Mucosa of rectum (tissue), 2 donors: Measurements from ENCODE around the gene HPCAL1.

Source experiments
- H3K27ac ChIP-seq, 2 donors: one replicate each; pipeline ENCODE4 v1.7.0; 2013; ENCODE audit warnings: inconsistent platforms in 2 of 2, low read depth in 2 of 2, low read length in 2 of 2
- H3K27me3 ChIP-seq, 2 donors: one replicate each; pipeline ENCODE4 v1.7.0; 2013; ENCODE audit warnings: low read length in 2 of 2; ENCODE audit not compliant: control insufficient read depth in 2 of 2, insufficient read depth in 2 of 2
- H3K36me3 ChIP-seq, 2 donors: one replicate each; pipeline ENCODE4 v1.7.0; 2013; ENCODE audit warnings: low read length in 2 of 2; ENCODE audit not compliant: control insufficient read depth in 2 of 2, insufficient read depth in 2 of 2
- H3K4me1 ChIP-seq, 2 donors: one replicate each; pipeline ENCODE4 v1.7.0; 2013; ENCODE audit warnings: low read length in 2 of 2, mild to moderate bottlenecking in 1 of 2; ENCODE audit not compliant: control insufficient read depth in 2 of 2, insufficient read depth in 2 of 2
- H3K4me3 ChIP-seq, 2 donors: one replicate each; pipeline ENCODE4 v1.7.0; 2013; ENCODE audit warnings: low read length in 2 of 2
- H3K9ac ChIP-seq, 2 donors: one replicate each; pipeline ENCODE4 v1.7.0; 2013; ENCODE audit warnings: low read length in 2 of 2, low read depth in 1 of 2, mild to moderate bottlenecking in 1 of 2
- H3K9me3 ChIP-seq, 2 donors: one replicate each; pipeline ENCODE4 v1.7.0; 2013; ENCODE audit warnings: low read length in 2 of 2; ENCODE audit not compliant: control insufficient read depth in 2 of 2
- donor health status: healthy.
- donor health status: Normal muscosa, but diverticular disease.

Gene HPCAL1

DNA sequence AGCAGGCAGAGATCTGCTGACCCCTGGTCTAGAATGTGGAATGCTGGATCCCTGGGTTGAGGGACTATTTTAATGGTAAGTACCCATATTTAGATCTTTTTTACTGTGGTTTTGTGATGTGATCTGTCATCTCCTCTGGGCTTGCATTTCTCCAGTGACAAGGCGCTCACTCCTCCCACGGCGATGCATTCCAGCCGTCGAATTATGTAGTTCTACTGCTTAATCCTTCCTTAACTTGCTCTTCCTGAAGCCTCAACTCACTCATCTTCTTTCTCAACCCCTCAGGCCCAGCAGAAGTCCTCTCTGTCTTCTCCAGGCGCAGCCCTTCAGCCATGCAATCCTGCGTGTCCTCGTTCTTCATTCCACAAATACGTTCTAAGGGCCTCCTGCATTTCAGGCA lies 51.2 kb downstream of the HPCAL1 start:
- Histone ChIP-seq H3K4me3 (no peak overlapping the region), H3K27ac (no peak overlapping the region), H3K27me3 (no peaks in the 10 kb centered on the region), H3K36me3 (peaks cover 4 to 8% of the 10 kb centered on the region in 2 donors), H3K9ac (no peak overlapping the region), H3K9me3 (no peaks in the 10 kb centered on the region), H3K4me1 (no peaks in the 10 kb centered on the region)

DNA sequence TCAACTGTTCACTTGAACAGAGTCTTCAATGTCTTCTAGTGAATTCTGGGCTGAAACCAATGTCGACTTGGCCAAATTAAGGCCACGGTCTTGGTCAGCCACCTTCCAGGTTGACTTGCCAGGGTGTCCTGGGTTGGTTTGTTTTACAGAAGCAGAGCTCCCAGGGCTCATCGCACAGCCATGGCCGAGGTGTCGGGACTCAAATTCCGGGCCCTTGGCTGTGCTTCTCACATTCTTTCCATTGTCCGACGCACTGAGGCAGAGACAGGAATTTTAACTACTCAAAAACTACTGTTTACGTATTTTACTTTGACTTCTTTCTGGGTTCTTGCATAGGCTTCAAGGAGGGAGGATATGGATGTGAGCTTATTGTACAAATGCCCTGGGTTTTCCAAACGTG lies 51.7 kb downstream of the HPCAL1 start:
- Histone ChIP-seq H3K27me3 (no peaks in the 10 kb centered on the region), H3K9me3 (no peaks in the 10 kb centered on the region), H3K4me3 (no peak overlapping the region), H3K36me3 (peaks cover 5 to 8% of the 10 kb centered on the region in 2 donors), H3K4me1 (no peaks in the 10 kb centered on the region), H3K27ac (no peak overlapping the region), H3K9ac (no peak overlapping the region)

DNA sequence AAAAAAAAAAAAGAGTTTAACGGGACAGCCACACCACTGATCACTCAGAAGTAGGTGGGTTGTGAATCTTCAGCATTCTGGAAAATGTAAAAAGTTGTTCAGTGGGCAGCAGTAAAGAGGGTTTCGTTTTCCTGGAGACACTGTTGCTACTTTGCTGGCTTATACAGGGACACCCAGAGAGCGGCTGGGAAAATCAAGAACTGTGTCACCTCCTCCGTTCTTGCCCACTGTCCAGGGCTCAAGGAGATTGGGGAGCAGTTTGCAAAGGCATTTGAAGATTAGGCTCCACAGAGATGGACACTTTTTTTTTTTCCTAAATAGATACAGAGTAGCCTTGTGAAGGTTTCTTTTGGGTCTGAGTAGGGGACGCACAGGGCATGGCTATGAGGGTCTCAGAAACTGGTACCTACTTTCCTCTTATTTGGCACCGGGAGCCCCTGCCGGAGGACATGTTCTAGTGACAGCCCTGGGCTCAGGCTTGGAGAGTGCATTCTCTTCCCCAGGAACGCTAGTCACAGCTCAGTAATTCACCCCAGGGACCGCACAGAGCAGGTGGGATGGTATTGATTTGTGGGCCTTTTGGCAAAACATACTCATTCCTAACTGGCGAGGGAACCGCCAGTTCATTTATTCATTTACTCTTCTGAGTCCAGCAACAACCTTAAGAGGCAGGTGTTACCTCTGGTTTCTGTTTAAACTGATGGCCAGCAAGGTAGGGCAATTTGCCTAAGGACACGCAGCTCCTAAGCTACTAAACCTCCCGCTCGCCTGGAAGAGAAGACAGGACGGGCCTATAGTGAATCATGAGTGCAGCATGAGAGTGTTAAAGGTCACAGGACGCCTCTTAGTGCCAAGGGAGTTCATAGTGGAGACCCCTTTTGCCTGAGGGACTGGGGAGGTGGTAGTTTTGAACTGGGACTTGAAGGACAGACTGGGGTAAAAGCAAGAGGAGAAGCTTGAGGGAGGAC lies 53.1 kb downstream of the HPCAL1 start:
- Histone ChIP-seq H3K27ac (no peak overlapping the region), H3K36me3 (peaks cover 7 to 8% of the 10 kb centered on the region in 2 donors), H3K4me1 (no peaks in the 10 kb centered on the region), H3K4me3 (no peak overlapping the region), H3K9ac (no peak overlapping the region), H3K27me3 (no peaks in the 10 kb centered on the region), H3K9me3 (no peaks in the 10 kb centered on the region)

DNA sequence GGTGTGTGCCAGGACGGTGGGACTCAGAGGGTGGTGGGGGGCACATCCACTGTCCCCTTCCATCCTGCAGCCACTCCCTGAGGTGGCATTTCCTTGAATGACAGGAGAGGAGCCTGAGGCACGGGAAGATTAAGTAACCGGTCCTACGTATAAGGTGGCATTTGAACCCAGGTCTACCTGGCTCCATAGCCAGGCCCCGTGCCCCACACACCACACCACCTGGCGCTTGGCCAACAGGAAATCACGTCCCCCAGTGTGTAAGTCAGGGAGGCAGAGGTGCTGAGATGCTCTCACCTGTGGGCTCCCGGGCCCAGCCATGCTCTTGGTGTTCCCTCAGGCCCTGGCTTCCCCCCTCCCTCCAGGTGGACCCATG lies 53.7 kb downstream of the HPCAL1 start:
- H3K36me3 ChIP-seq, result peaks cover 7 to 8% of the 10 kb centered on the region in 2 donors
- H3K27ac ChIP-seq, result no peak overlapping the region
- no peaks in the 10 kb centered on the region for H3K27me3 ChIP-seq
- no peaks in the 10 kb centered on the region for H3K4me1 ChIP-seq
- no peaks in the 10 kb centered on the region for H3K9me3 ChIP-seq
- H3K4me3 ChIP-seq, result no peak overlapping the region
- H3K9ac ChIP-seq, result no peak overlapping the region

DNA sequence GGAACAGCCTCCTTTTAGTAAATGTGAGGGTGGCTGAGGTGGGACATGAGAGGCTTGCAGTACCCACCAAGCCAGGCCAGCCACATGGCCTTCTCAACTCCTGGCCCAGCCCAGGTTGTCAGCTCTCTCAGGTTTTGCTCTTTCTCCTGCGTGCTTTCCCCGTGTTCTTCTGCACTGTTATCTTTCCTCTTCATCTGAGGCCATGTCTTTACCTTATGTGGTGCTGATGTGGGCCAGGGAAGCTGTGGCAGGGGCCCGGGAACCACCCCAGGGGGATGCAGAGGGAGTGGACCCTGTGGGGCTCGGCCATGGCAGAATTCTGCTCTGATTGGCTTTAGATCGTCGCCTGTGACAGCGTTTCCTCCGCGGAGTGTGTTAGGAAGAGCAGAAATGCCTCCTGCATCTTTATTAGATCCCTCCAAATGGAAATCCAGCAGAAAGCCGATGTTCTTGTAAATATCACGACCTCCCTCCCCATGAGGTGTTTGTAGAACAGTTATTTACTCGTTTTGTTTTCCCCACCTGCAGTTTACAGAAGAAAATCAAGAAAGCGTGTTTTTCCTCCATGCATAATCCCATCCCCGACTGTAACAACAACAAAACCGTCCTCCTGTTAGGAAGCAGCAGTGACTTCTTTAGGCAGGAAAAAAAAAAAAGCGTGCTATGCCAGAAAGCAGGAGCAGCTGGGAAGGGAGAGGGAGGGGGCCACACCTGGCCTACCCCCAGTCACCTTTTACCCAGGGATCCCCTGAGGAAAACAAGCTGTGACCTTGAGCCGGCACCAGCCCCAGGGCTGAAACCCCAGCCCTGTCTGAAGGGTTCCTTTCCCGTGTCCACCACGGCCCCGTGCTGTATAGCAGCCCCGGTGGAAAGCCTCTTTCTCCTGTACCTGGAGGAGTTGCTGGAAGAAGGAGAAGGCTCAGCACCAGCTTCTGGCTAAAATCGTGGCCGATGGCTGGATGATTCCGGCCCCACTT lies 54.8 kb downstream of the HPCAL1 start:
- Histone ChIP-seq H3K36me3 (peaks cover 7 to 9% of the 10 kb centered on the region in 2 donors), H3K9me3 (no peaks in the 10 kb centered on the region), H3K9ac (no peak overlapping the region), H3K4me1 (no peaks in the 10 kb centered on the region), H3K4me3 (no peak overlapping the region), H3K27me3 (no peaks in the 10 kb centered on the region), H3K27ac (no peak overlapping the region)

DNA sequence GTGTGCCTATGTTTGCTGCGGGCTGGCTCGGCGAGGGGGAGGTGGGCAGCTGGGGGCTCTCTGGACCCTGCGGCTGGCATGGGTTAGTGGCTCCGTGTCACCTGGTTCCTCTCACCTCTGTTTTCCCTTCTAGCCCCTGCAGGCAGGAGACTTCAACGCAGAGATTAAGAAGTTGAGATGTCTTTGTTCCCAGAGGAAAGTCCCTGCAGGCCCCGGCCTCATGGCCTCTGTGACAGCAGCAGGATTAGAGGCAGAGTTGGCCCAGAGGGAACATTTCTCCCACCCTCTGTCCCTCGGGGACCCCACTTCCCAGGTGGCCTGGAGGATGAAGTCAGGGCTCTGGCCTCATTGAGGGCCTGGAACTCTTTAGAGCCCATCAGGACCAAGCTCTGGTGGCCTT lies 56.5 kb downstream of the HPCAL1 start:
- Histone ChIP-seq H3K9ac (no peak overlapping the region), H3K36me3 (peaks cover 7 to 8% of the 10 kb centered on the region in 2 donors), H3K27ac (no peak overlapping the region), H3K9me3 (no peaks in the 10 kb centered on the region), H3K4me1 (no peaks in the 10 kb centered on the region), H3K27me3 (no peaks in the 10 kb centered on the region), H3K4me3 (no peak overlapping the region)

DNA sequence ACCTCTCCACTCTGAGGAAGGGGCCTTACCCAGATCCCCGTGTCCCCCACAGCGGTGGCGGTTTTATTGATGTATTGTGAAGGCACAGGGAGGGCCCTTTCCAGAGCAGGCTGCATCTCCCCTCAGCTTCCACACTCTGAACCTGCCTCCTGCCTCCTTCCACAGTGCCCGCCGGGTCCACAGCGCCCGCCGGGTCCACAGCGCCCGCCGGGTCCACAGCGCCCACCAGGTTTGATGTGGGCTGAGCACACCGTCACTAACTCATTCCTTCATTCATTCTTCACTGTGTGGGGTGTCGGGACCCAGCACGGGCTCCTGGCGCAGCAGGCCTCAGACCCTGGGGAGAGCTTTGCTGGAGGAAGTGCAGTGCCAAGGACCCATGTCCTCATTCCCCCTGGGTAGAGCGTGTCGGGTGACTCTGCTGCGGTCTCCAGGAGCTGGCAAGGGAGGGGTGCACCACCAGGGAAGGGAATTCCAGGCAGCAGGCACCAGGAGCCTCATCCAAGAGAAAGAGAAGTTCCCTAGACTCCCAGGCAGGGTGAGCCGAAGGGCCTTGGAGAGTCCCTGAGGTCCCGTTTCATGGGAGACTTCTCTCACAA lies 57.1 kb downstream of the HPCAL1 start:
- H3K36me3 ChIP-seq, result peaks cover 3 to 5% of the 10 kb centered on the region in 2 donors

DNA sequence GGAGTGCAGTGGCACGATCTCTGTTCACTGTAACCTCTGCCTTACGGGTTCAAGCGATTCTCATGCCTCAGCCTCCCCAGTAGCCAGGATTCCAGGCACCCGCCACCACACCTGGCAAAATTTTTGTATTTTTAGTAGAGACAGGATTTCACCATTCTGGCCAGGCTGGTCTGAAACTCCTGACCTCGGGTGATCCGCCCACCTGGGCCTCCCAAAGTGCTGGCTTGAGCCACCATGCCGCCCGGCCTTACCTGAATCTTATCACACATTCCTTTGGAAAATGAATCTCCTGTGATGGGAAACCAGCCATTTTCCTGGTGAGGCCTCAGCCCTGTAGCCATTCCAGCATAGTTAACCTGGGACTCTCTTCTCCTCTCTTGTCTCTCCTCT lies 57.8 kb downstream of the HPCAL1 start:
- H3K4me3 ChIP-seq, result no peak overlapping the region
- H3K4me1 ChIP-seq, result peaks cover 0 to 3% of the 10 kb centered on the region in 2 donors
- no peaks in the 10 kb centered on the region for H3K27me3 ChIP-seq
- peaks cover 2 to 5% of the 10 kb centered on the region in 2 donors for H3K36me3 ChIP-seq
- no peak overlapping the region for H3K27ac ChIP-seq
- H3K9me3 ChIP-seq, result no peaks in the 10 kb centered on the region
- H3K9ac ChIP-seq, result no peak overlapping the region

More for the DNA sequence above, 57.1 kb downstream of the HPCAL1 start:
- Histone ChIP-seq H3K27me3 (no peaks in the 10 kb centered on the region), H3K4me1 (no peaks in the 10 kb centered on the region), H3K4me3 (no peak overlapping the region), H3K9ac (no peak overlapping the region), H3K27ac (no peak overlapping the region), H3K9me3 (no peaks in the 10 kb centered on the region)

DNA sequence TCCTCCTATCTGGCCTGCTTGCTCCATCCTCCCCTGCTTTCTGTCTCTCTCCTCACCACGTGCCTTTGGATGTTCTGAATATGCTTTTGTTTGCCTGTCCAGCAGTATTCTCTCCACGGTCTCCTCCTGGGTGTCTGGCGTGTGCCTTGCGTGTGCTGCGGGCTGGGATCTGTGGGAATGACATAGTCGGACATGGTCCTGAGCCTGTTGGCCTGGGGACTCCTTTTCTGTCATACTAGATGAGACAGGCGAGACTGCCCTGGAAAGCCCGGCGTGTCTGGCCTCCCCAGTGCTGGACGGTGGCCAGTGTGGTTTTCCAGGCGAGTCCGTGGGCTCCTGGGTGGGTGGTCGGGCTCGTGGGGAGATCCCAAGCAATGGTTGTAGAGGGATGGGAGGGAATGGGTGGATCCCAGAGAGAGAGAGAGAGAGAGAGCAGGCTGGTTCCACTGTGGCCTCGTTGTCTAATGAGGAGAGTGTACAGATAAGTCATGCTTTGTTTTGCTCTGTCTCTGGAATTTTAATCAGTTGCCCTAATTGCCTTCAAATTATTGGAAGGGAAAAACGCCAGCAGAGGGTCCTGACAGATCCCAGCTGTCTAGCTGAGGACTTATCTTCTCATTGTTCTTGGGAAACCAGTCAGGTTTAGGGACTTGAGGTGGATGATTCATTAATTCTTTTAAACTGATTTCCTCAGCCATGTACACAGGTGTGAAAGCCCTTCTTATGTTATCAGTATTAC lies 58.3 kb downstream of the HPCAL1 start:
- Histone ChIP-seq H3K36me3 (peaks cover 2 to 4% of the 10 kb centered on the region in 2 donors), H3K9me3 (no peaks in the 10 kb centered on the region), H3K4me1 (peaks cover 0 to 3% of the 10 kb centered on the region in 2 donors), H3K27ac (no peak overlapping the region), H3K9ac (no peak overlapping the region), H3K27me3 (no peaks in the 10 kb centered on the region), H3K4me3 (no peak overlapping the region)
